B cell (primary cell): ENCODE data around the gene DLGAP3. TPM values are rescaled to one million over a fixed set of nuclear protein-coding genes. Genes with fewer than 3 reads are reported as not detected.

Source experiments
- ATAC-seq: fragments of 200-7000 bp; cut with Tn5 transposase; one replicate; pipeline ENCODE4 v1.10.0; 2021; ENCODE audit warnings: low read depth, mild to moderate bottlenecking, moderate number of reproducible peaks, moderate library complexity
- CTCF ChIA-PET: fragments of 350-600 bp; sonication (Branson Sonifier 250); formaldehyde crosslinking; loops from one replicate; lab custom pipeline; 2021; ENCODE audit warnings: antibody characterized with exemption, inconsistent platforms; lab: Charles Lee
- POLR2A ChIA-PET: fragments of 350-600 bp; sonication (Branson Sonifier 250); formaldehyde crosslinking; loops from one replicate; lab custom pipeline; 2021; ENCODE audit warnings: antibody characterized with exemption; lab: Charles Lee
- DNase-seq: peaks from one replicate; pipeline ENCODE4 v3.0.0; 2013
- H2AFZ ChIP-seq: 2 replicates; pipeline ENCODE4 v1.6.1; 2012; ENCODE audit warnings: mild to moderate bottlenecking, low read depth, low read length; ENCODE audit not compliant: insufficient read depth, poor library complexity, severe bottlenecking
- H3K27ac ChIP-seq, 2 donors: 1 replicate in 1 of 2; 2 replicates in 1 of 2; pipeline ENCODE4 v1.5.1; 2012 to 2013; ENCODE audit warnings: low read length in 2 of 2, mild to moderate bottlenecking in 2 of 2, moderate library complexity in 1 of 2
- H3K27me3 ChIP-seq, 4 experiments: fragments of 200-600 bp in 1 of 4; sonication (generic) in 1 of 4; replicated peaks in 1 of 4; 1 replicate in 2 of 4; 2 replicates in 2 of 4; pipeline versions ENCODE4 v1.6.1 to v1.7.0; 2013 to 2016; ENCODE audit warnings: low read length in 3 of 4, mild to moderate bottlenecking in 2 of 4, mixed read lengths in 1 of 4, moderate library complexity in 1 of 4; ENCODE audit not compliant: insufficient read depth in 4 of 4, control insufficient read depth in 3 of 4; ENCODE audit errors: control extremely low read depth in 1 of 4
- H3K36me3 ChIP-seq, 2 experiments: replicated peaks in 1 of 2; 1 replicate in 1 of 2; 2 replicates in 1 of 2; pipeline versions ENCODE4 v1.6.1 to v1.7.1; 2013; ENCODE audit warnings: low read length in 1 of 2; ENCODE audit not compliant: insufficient read depth in 2 of 2, control insufficient read depth in 1 of 2; ENCODE audit errors: control extremely low read depth in 1 of 2, extremely low read depth in 1 of 2
- H3K4me1 ChIP-seq, 2 donors: fragments of 200-600 bp in 1 of 2; sonication (generic) in 1 of 2; 1 replicate in 1 of 2; 2 replicates in 1 of 2; pipeline versions ENCODE4 v1.5.1 to v1.6.1; 2013 to 2017; ENCODE audit warnings: low read length in 2 of 2; ENCODE audit not compliant: control insufficient read depth in 2 of 2, insufficient read depth in 2 of 2
- H3K4me2 ChIP-seq: replicated peaks from 2 replicates; pipeline ENCODE3; 2012; ENCODE audit warnings: mild to moderate bottlenecking, low read depth, low read length; ENCODE audit not compliant: poor library complexity, severe bottlenecking
- H3K4me3 ChIP-seq, 5 experiments: fragments of 200-600 bp in 1 of 5; sonication (generic) in 1 of 5; 1 replicate in 3 of 5; 2 replicates in 2 of 5; pipeline versions ENCODE4 v1.5.1 to v1.7.0; 2011 to 2016; ENCODE audit warnings: low read length in 4 of 5, mild to moderate bottlenecking in 4 of 5, low read depth in 2 of 5, control low read depth in 1 of 5, moderate library complexity in 1 of 5; ENCODE audit not compliant: insufficient read depth in 1 of 5; ENCODE audit errors: control extremely low read depth in 1 of 5, extremely low read depth in 1 of 5
- H3K79me2 ChIP-seq: fragments of 200-600 bp; sonication (generic); one replicate; pipeline ENCODE4 v1.6.0; 2016; ENCODE audit warnings: low read length; ENCODE audit not compliant: control insufficient read depth, insufficient read depth
- H3K9ac ChIP-seq: fragments of 200-600 bp; sonication (generic); 2 replicates; pipeline ENCODE4 v1.6.1; 2017; ENCODE audit warnings: mild to moderate bottlenecking, low read length, moderate library complexity
- H3K9me3 ChIP-seq, 3 donors: one replicate each; pipeline versions ENCODE4 v1.6.1 to v1.7.1; 2013; ENCODE audit warnings: low read length in 2 of 3; ENCODE audit not compliant: control insufficient read depth in 2 of 3, insufficient read depth in 1 of 3; ENCODE audit errors: control extremely low read depth in 1 of 3
- H4K20me1 ChIP-seq: 2 replicates; pipeline ENCODE4 v1.6.0; 2012; ENCODE audit warnings: mild to moderate bottlenecking, low read length; ENCODE audit not compliant: insufficient read depth, control insufficient read depth, poor library complexity, severe bottlenecking
- H3K27ac Mint-ChIP-seq: one replicate; pipeline ENCODE4 v1.8.0; 2021; ENCODE audit warnings: mixed read lengths
- H3K27me3 Mint-ChIP-seq: one replicate; pipeline ENCODE4 v1.8.0; 2021; ENCODE audit warnings: mixed read lengths
- H3K4me1 Mint-ChIP-seq: one replicate; pipeline ENCODE4 v1.8.0; 2021; ENCODE audit warnings: mixed read lengths
- H3K4me3 Mint-ChIP-seq: one replicate; pipeline ENCODE4 v1.8.0; 2021; ENCODE audit warnings: mixed read lengths
- H3K9me3 Mint-ChIP-seq: one replicate; pipeline ENCODE4 v1.8.0; 2022; ENCODE audit warnings: mixed read lengths; ENCODE audit not compliant: insufficient read depth
- EZH2 ChIP-seq: IDR thresholded peaks from 2 replicates; pipeline ENCODE4 v1.6.1; 2012; ENCODE audit warnings: borderline replicate concordance, low read depth, mild to moderate bottlenecking, moderate library complexity, low read length; ENCODE audit not compliant: insufficient read depth, poor library complexity, severe bottlenecking
- WGBS: methylation state at CpG from one replicate; pipeline ENCODE4 v1.1.5; 2013; ENCODE audit warnings: missing lambda C conversion rate; ENCODE audit not compliant: insufficient coverage; 5-methylcytosine and 5-hydroxymethylcytosine counted together
- intact Hi-C: fragments of 100-400 bp; cut with micrococcal nuclease; formaldehyde crosslinking; loops from one replicate; pipeline ENCODE4 v1.10.0; 2022
- polyA plus RNA-seq: library from polyadenylated mRNA; depleted of rRNA; stranded (reverse); fragments of >200 nt; gene quantifications from 2 replicates; pipeline ENCODE4 v1.2.3, GENCODE V29; 2012
- total RNA-seq, 2 donors: library from RNA; stranded (reverse); fragments of 120-200 nt in 1 of 2; gene quantifications; 1 replicate in 1 of 2; 2 replicates in 1 of 2; pipeline versions ENCODE4 v1.2.3 to v1.2.4, GENCODE V29; 2013 to 2022
- TF ChIP-seq, protein P1 (sequence below): fragments of 200-600 bp; IDR thresholded peaks from one replicate; pipeline ENCODE4 v1.8.0; 2022; ENCODE audit warnings: antibody characterized with exemption, mild to moderate bottlenecking

Gene DLGAP3
- total and polyA plus RNA-seq, 2 donors (not counting 1 experiment from before 2014, with no cell fraction given): 2.3 to 2.4 TPM

DNA sequence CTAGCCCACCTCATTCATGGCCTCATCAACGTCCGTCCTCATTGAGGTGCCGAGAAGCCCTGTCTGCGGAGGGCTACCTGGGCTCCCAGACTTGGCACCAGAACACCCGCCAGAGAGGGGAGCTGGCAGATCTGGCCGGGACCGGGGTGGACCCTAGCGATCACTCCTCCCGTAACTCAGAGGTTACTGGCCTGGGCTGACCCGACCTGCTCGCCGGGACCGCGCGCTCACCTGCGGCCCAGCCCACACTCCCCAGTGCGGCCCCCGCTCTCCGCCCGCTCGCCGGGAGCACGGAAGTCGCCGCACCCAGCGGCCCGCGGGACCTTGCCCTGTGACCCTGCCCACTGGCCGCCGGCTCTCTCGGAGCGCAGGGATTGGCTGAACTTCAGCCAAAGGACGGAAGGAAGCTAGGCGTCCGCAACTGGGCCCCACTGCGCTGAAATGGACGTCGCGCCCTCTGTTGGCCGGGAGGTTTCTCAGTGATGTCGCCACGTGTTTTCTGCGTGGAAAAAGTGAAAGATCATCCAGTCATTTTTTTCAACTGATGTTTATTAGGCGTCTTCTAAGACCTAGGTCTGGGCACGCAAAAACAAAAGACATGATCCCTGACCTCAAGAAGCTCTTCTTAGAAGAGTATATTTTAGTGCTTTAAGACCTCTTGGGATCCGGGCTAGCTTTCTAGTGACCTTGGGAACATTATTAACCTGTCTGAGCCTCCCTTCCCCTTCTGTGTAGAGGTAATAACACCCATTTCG, 69.8 kb downstream of the DLGAP3 start, which contains the start of gene SMIM12:
Gene SMIM12 (minus strand): TSS at position 304 of the 755 bp plus-strand sequence. CDS start 3,772 bp downstream, outside the sequence.
- H3K9me3 ChIP-seq: no peaks in the 10 kb centered on the region
- peaks cover 23% of the 10 kb centered on the region for H4K20me1 ChIP-seq
- Mint-ChIP-seq H3K4me1 (peaks cover 47% of the 10 kb centered on the region), H3K9me3 (no peaks in the 10 kb centered on the region), H3K27ac (peak within 1 kb of the TSS; percentile 93), H3K4me3 (peak within 1 kb of the TSS; percentile 95), H3K27me3 (no peaks in the 10 kb centered on the region)
- DNase-seq (peak; percentile 91), ATAC-seq (peak; percentile 99)
- no peak for TF ChIP-seq EZH2
- TF ChIP-seq, protein P1, sequence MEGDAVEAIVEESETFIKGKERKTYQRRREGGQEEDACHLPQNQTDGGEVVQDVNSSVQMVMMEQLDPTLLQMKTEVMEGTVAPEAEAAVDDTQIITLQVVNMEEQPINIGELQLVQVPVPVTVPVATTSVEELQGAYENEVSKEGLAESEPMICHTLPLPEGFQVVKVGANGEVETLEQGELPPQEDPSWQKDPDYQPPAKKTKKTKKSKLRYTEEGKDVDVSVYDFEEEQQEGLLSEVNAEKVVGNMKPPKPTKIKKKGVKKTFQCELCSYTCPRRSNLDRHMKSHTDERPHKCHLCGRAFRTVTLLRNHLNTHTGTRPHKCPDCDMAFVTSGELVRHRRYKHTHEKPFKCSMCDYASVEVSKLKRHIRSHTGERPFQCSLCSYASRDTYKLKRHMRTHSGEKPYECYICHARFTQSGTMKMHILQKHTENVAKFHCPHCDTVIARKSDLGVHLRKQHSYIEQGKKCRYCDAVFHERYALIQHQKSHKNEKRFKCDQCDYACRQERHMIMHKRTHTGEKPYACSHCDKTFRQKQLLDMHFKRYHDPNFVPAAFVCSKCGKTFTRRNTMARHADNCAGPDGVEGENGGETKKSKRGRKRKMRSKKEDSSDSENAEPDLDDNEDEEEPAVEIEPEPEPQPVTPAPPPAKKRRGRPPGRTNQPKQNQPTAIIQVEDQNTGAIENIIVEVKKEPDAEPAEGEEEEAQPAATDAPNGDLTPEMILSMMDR: peak; percentile 91
- H2AFZ ChIP-seq: peak within 1 kb of the TSS; percentile 82
- H3K4me3 ChIP-seq: peak within 1 kb of the TSS; percentile 60 to 90 (median 82)
- H3K4me2 ChIP-seq: peak within 1 kb of the TSS; percentile 87
- H3K27ac ChIP-seq: peak within 1 kb of the TSS; percentile 55 to 81
- WGBS: under 1% methylated on average over 43 of the region's 47 CpGs
- H3K4me1 ChIP-seq: peaks cover 20 to 29% of the 10 kb centered on the region in 2 donors
- peaks cover 36% of the 10 kb centered on the region for H3K79me2 ChIP-seq
- ChIA-PET CTCF (interaction anchor here (0.5 to 2.7 kb wide), 12 partner anchors 10 to 1024 kb away, joined by 3 to 16 read pairs (median 3); partner anchors contain the start of genes AGO1, TMEM35B and ZMYM4), POLR2A (interaction anchor here (0.7 to 0.9 kb wide), 3 partner anchors 26 to 171 kb away, joined by 3 to 4 read pairs (median 4); partner anchors contain the start of gene TMEM35B)
- H3K9ac ChIP-seq: peak within 1 kb of the TSS; percentile 92
- intact Hi-C loops: loop anchor here (1.0 to 10.0 kb wide), 3 partner anchors 409 to 915 kb away; partner anchors contain the start of genes KIAA0319L, NCDN and ZMYM4
- H3K27me3 ChIP-seq: no peaks in the 10 kb centered on the region
- H3K36me3 ChIP-seq: peaks cover 0 to 12% of the 10 kb centered on the region in 2 experiments
